Measurements from ENCODE around the gene RPL28. TPM values are rescaled to one million over a fixed set of nuclear protein-coding genes. Genes with fewer than 3 reads are reported as not detected.

RPL28 gene
- total RNA-seq, 1 donor from 2014 or later = 1,017 TPM

DNA sequence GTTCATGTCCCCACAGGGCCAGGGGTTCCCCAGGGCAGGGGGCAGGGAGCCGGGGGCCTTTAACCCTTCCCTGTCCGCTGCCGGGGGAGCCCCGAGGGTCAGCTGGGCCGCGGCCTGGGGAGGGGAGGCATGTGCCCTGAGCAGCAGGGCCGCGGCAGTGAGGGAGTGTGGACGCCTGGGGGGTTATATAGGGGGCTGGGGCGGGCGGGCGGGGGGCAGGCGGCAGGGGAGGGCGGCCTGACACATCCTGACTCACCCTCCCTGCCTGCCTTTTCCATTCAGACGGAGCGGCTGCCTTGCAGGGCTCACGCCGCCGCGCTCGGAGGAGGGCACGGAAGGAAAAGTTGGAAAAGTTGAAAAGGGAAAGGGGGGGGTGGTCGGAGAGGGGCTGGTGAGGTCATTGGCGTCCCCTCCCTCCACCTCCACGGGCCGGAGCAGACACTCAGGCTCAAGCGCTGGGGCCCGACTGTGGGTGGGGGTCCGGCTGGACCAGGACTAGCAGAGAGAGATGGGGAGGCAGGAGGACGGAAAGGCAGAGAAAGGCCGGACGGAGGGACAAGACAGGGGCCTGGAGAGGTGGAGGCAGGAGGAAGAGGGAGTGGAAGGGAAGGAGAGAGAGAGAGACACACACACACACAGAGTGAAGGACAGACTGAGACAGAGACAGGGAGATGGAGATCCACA is 15.3 kb upstream of the RPL28 start, which contains the start of gene IL11:
IL11 (minus strand) TSS at position 159 of the 684 bp plus-strand sequence; CDS start at position 6, 153 bp downstream.
- H3K4me3 Mint-ChIP-seq = peak within 1 kb of the TSS; percentile 85
- Histone ChIP-seq H3K4me1 (peaks cover 14% of the 10 kb centered on the region), H3K9me3 (ENCODE audit: low read depth) (no peaks in the 10 kb centered on the region), H3F3A (ENCODE audit: low read depth) (peaks cover 19% of the 10 kb centered on the region), H3K79me2 (ENCODE audit: low read depth) (no peaks in the 10 kb centered on the region), H3K4me2 (peak within 1 kb of the TSS; percentile 95), H3K9ac (no peak within 1 kb of the TSS), H3K27ac (no peak within 1 kb of the TSS), H3K36me3 (no peaks in the 10 kb centered on the region), H3K27me3 (peaks cover 80% of the 10 kb centered on the region), H4K20me1 (ENCODE audit: low read depth) (no peaks in the 10 kb centered on the region), H3K4me3 (peak within 1 kb of the TSS; percentile 55), H2AFZ (replicated peaks) (peak within 1 kb of the TSS; percentile 89)
- peaks cover 2% of the 10 kb centered on the region for H3K9me3 Mint-ChIP-seq
- TF ChIP-seq EZH2phosphoT487 (IDR thresholded peaks at IDR 0.05) = peak; percentile 60
- peak; percentile 47 for TF ChIP-seq EZH2 (IDR thresholded peaks at IDR 0.05)
- TF ChIP-seq, protein P1, sequence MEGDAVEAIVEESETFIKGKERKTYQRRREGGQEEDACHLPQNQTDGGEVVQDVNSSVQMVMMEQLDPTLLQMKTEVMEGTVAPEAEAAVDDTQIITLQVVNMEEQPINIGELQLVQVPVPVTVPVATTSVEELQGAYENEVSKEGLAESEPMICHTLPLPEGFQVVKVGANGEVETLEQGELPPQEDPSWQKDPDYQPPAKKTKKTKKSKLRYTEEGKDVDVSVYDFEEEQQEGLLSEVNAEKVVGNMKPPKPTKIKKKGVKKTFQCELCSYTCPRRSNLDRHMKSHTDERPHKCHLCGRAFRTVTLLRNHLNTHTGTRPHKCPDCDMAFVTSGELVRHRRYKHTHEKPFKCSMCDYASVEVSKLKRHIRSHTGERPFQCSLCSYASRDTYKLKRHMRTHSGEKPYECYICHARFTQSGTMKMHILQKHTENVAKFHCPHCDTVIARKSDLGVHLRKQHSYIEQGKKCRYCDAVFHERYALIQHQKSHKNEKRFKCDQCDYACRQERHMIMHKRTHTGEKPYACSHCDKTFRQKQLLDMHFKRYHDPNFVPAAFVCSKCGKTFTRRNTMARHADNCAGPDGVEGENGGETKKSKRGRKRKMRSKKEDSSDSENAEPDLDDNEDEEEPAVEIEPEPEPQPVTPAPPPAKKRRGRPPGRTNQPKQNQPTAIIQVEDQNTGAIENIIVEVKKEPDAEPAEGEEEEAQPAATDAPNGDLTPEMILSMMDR (IDR thresholded peaks at IDR 0.05) = no peak
- H3K27me3 Mint-ChIP-seq (ENCODE audit: insufficient read depth, low read depth) = peaks cover 38% of the 10 kb centered on the region
- peak; percentile 44 for DNase-seq (ENCODE audit: low spot score)
- H3K27ac Mint-ChIP-seq = no peak within 1 kb of the TSS
- H3K4me1 Mint-ChIP-seq = peaks cover 21% of the 10 kb centered on the region
- H3K36me3 Mint-ChIP-seq = no peaks in the 10 kb centered on the region

GRCh38 chr19:55372316-55373081 is 13.2 kb upstream of the RPL28 start:
- Histone ChIP-seq H2AFZ (replicated peaks) (no peak overlapping the region), H3K27me3 (peaks cover 88% of the 10 kb centered on the region), H3K9me3 (ENCODE audit: low read depth) (no peaks in the 10 kb centered on the region), H3K36me3 (no peaks in the 10 kb centered on the region), H3K9ac (no peak overlapping the region), H3K27ac (no peak overlapping the region), H3F3A (ENCODE audit: low read depth) (peaks cover 34% of the 10 kb centered on the region), H3K79me2 (ENCODE audit: low read depth) (no peaks in the 10 kb centered on the region), H3K4me3 (no peak overlapping the region), H4K20me1 (ENCODE audit: low read depth) (no peaks in the 10 kb centered on the region), H3K4me1 (peaks cover 28% of the 10 kb centered on the region), H3K4me2 (no peak overlapping the region)
- DNase-seq (ENCODE audit: low spot score) = no peak
- Mint-ChIP-seq H3K27me3 (ENCODE audit: insufficient read depth, low read depth) (peaks cover 36% of the 10 kb centered on the region), H3K4me1 (peaks cover 27% of the 10 kb centered on the region), H3K27ac (peak overlapping the region; percentile 69), H3K36me3 (no peaks in the 10 kb centered on the region), H3K9me3 (peaks cover 2% of the 10 kb centered on the region), H3K4me3 (peak overlapping the region; percentile 49)
- no peak for TF ChIP-seq EZH2phosphoT487 (IDR thresholded peaks at IDR 0.05)

GRCh38 chr19:55373306-55373992 is 12.3 kb upstream of the RPL28 start:
- Histone ChIP-seq H3F3A (ENCODE audit: low read depth) (peaks cover 34% of the 10 kb centered on the region), H3K4me3 (no peak overlapping the region), H2AFZ (replicated peaks) (no peak overlapping the region), H3K27me3 (peaks cover 88% of the 10 kb centered on the region), H3K9ac (no peak overlapping the region), H3K4me2 (peak overlapping the region; percentile 54), H3K4me1 (peaks cover 37% of the 10 kb centered on the region), H3K79me2 (ENCODE audit: low read depth) (no peaks in the 10 kb centered on the region), H3K27ac (no peak overlapping the region), H3K36me3 (no peaks in the 10 kb centered on the region), H3K9me3 (ENCODE audit: low read depth) (no peaks in the 10 kb centered on the region), H4K20me1 (ENCODE audit: low read depth) (no peaks in the 10 kb centered on the region)
- DNase-seq (ENCODE audit: low spot score) = no peak
- Mint-ChIP-seq H3K4me1 (peaks cover 27% of the 10 kb centered on the region), H3K27ac (peak overlapping the region; percentile 57), H3K4me3 (peak overlapping the region; percentile 40), H3K36me3 (no peaks in the 10 kb centered on the region), H3K27me3 (ENCODE audit: insufficient read depth, low read depth) (peaks cover 33% of the 10 kb centered on the region), H3K9me3 (no peaks in the 10 kb centered on the region)
- TF ChIP-seq EZH2 (IDR thresholded peaks at IDR 0.05) (no peak), EZH2phosphoT487 (IDR thresholded peaks at IDR 0.05) (no peak)
- TF ChIP-seq, protein P1 (IDR thresholded peaks at IDR 0.05) = no peak
